ENCODE measurements around the gene UBE2I. TPM values are rescaled to one million over a fixed set of nuclear protein-coding genes. Genes with fewer than 3 reads are reported as not detected.

Gene UBE2I
- total and polyA plus RNA-seq, 12 donors, result 50.7 to 203 (median 89.2) TPM

GRCh38 chr16:1330931-1331711 is 21.7 kb downstream of the UBE2I start:
- TF ChIP-seq POLR2A (IDR thresholded peaks at IDR 0.05), result no peak
- TF ChIP-seq CTCF (IDR thresholded peaks at IDR 0.05), result peak in 1 of 6 experiments; percentile 18
- Histone ChIP-seq H3K4me1 (replicated peaks in 1 of 2) (peaks cover 10 to 32% of the 10 kb centered on the region in 2 donors), H3K9me3 (replicated peaks in 1 of 3) (no peaks in the 10 kb centered on the region), H3K27me3 (peaks cover 9% of the 10 kb centered on the region), H3K36me3 (replicated peaks in 1 of 2) (no peaks in the 10 kb centered on the region), H3K4me3 (peak overlapping the region in 1 of 4 donors; percentile 70), H3K27ac (peak overlapping the region in 2 of 5 donors; percentile 5 to 52)
- WGBS, 4 donors, result 47 to 56% (median 48%) methylated on average over 4 to 22 of the region's 22 CpGs
- intact Hi-C loops (cut with DNase I), result no loop called here
- no peak for DNase-seq

GRCh38 chr16:1331712-1332617 is 22.5 kb downstream of the UBE2I start:
- 5 to 26% (median 7%) methylated on average over 8 to 34 of the region's 34 CpGs for WGBS, 4 donors
- Histone ChIP-seq H3K4me3 (peak overlapping the region in 1 of 4 donors; percentile 70), H3K36me3 (replicated peaks in 1 of 2) (no peaks in the 10 kb centered on the region), H3K27me3 (peaks cover 9% of the 10 kb centered on the region), H3K27ac (peak overlapping the region in 2 of 5 donors; percentile 39 to 52), H3K4me1 (replicated peaks in 1 of 2) (peaks cover 10 to 32% of the 10 kb centered on the region in 2 donors), H3K9me3 (replicated peaks in 1 of 3) (no peaks in the 10 kb centered on the region)
- peak in 5 of 7 donors; percentile 49 to 91 (median 52) for DNase-seq
- intact Hi-C loops (cut with DNase I), result no loop called here
- TF ChIP-seq POLR2A (IDR thresholded peaks at IDR 0.05) (no peak), CTCF (IDR thresholded peaks at IDR 0.05) (no peak)

- WGBS, 4 donors, result 4 to 7% (median 7%) methylated on average over 18 to 26 of the region's 26 CpGs
- peaks cover 9% of the 10 kb centered on the region for H3K27me3 ChIP-seq
- no peak for TF ChIP-seq CTCF (IDR thresholded peaks at IDR 0.05)
- no peak for TF ChIP-seq POLR2A (IDR thresholded peaks at IDR 0.05)
- H3K27ac ChIP-seq, result peak overlapping the region in 1 of 5 donors; percentile 52
- intact Hi-C loops (cut with DNase I), result no loop called here
- no peaks in the 10 kb centered on the region for H3K36me3 ChIP-seq (replicated peaks in 1 of 2)
- no peaks in the 10 kb centered on the region for H3K9me3 ChIP-seq (replicated peaks in 1 of 3)
- H3K4me3 ChIP-seq, result peak overlapping the region in 1 of 4 donors; percentile 70
- no peak for DNase-seq
- peaks cover 10 to 32% of the 10 kb centered on the region in 2 donors for H3K4me1 ChIP-seq (replicated peaks in 1 of 2)
Measured at GRCh38 chr16:1332618-1333148, 23.2 kb downstream of the UBE2I start.

Data from adrenal gland (tissue), 12 donors.